Central memory CD8-positive, alpha-beta T cell (primary cell): ENCODE data around the gene IGF2R.
A peak's percentile ranks its signal among the peaks of the same experiment; 100 is the strongest.

Experiments
- ATAC-seq: fragments of 150-1000 bp; cut with Tn5 transposase; replicated peaks from 2 replicates; pipeline ENCODE4 v1.10.0; 2022; ENCODE audit warnings: mild to moderate bottlenecking, moderate FRiP score, moderate number of reproducible peaks; ENCODE audit not compliant: poor library complexity, severe bottlenecking; ENCODE audit errors: extremely low read depth
- DNase-seq, 2 donors: peaks; one replicate each; pipeline ENCODE4 v3.0.0; 2021; ENCODE audit warnings: low spot score in 2 of 2
- H3K27ac Mint-ChIP-seq: one replicate; pipeline ENCODE4 v1.8.0; 2022; ENCODE audit warnings: low read depth, mild to moderate bottlenecking, moderate library complexity, mixed read lengths
- H3K27me3 Mint-ChIP-seq: one replicate; pipeline ENCODE4 v1.8.0; 2022; ENCODE audit warnings: mixed read lengths
- H3K36me3 Mint-ChIP-seq: one replicate; pipeline ENCODE4 v1.8.0; 2022; ENCODE audit warnings: mild to moderate bottlenecking, moderate library complexity, mixed read lengths; ENCODE audit not compliant: insufficient read depth
- H3K4me1 Mint-ChIP-seq: one replicate; pipeline ENCODE4 v1.8.0; 2022; ENCODE audit warnings: mixed read lengths
- H3K4me3 Mint-ChIP-seq: one replicate; pipeline ENCODE4 v1.8.0; 2022; ENCODE audit warnings: mild to moderate bottlenecking, moderate library complexity, mixed read lengths
- H3K9me3 Mint-ChIP-seq: one replicate; pipeline ENCODE4 v1.8.0; 2022; ENCODE audit warnings: mixed read lengths

The IGF2R gene

GRCh38 chr6:159981071-159981402, 12.2 kb downstream of the IGF2R start:
- no peak for ATAC-seq

GRCh38 chr6:159981403-159982245, 12.7 kb downstream of the IGF2R start:
- Mint-ChIP-seq H3K27ac (peak overlapping the region; percentile 72), H3K4me1 (peaks cover 95% of the 10 kb centered on the region), H3K27me3 (no peaks in the 10 kb centered on the region), H3K4me3 (peak overlapping the region; percentile 76), H3K36me3 (no peaks in the 10 kb centered on the region), H3K9me3 (no peaks in the 10 kb centered on the region)
- peak in 1 of 2 donors; percentile 16 for DNase-seq
- peak; percentile 44 for ATAC-seq

More at GRCh38 chr6:159981071-159981402, 12.2 kb downstream of the IGF2R start:
- peak overlapping the region; percentile 72 for H3K27ac Mint-ChIP-seq
- no peaks in the 10 kb centered on the region for H3K27me3 Mint-ChIP-seq
- peak in 1 of 2 donors; percentile 9 for DNase-seq
- peak overlapping the region; percentile 76 for H3K4me3 Mint-ChIP-seq
- no peaks in the 10 kb centered on the region for H3K36me3 Mint-ChIP-seq
- peaks cover 92% of the 10 kb centered on the region for H3K4me1 Mint-ChIP-seq
- no peaks in the 10 kb centered on the region for H3K9me3 Mint-ChIP-seq

DNA sequence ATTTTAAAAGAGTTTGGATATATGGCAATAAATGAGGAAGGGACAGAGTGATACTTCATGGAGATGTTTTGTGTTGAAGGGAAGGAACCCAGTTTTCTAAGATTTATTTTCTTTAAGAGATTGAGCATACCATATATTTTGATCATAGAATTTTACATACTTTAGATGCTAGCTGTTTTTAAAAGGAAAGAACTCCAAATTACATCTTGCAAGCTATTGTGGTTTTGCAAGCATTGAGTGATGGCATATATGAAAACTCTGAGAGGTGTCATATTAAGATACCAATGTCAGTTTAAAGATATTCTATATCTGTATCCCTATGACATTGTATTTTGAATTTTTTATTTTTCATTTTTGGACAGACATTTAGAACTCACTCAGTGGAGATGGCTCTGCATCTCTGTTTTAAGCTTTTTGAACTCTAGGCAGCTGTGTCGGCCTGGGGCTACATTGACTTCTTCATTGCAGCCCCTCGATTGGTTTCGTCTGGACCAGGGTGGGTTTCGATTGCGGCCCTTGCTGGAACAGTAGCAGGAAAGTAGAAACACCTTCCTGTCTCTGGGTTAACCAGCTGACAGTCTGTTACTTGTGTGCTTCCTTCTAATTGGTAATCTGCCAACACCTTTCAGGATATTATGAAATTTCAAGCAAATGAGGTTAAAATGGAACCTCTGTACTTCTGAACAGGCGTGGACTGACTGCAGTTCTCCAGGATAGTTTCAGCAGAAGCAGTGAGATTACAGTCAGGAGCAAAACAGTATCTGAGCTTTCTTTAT, 14.0 kb downstream of the IGF2R start:
- no peaks in the 10 kb centered on the region for H3K36me3 Mint-ChIP-seq
- H3K4me3 Mint-ChIP-seq, result peak overlapping the region; percentile 76
- ATAC-seq (peak; percentile 20), DNase-seq (peak in 1 of 2 donors; percentile 9)
- no peaks in the 10 kb centered on the region for H3K9me3 Mint-ChIP-seq
- H3K4me1 Mint-ChIP-seq, result peaks cover 89% of the 10 kb centered on the region
- no peaks in the 10 kb centered on the region for H3K27me3 Mint-ChIP-seq
- peak overlapping the region; percentile 72 for H3K27ac Mint-ChIP-seq

DNA sequence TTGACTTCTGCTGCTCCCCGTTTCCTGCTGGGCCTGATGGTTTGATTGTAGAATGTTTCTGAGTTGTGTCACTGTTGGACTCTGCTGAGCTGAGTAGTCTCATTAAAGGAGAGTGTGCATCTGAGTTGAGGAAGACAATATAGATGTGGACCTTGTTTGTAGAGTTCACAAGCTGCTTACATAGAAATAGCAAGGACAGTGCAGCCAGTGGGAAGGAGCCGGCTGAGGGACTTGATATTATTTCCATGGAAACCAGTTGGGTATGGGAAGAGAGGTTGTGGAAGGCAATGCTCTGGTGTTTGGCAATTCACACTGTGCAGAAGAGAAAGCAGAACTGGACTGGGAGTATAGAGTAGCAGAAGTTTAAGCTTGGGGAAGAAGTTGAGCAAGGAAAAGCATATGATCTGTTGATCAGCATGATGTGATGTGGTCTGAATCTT, 14.8 kb downstream of the IGF2R start:
- H3K4me3 Mint-ChIP-seq, result peak overlapping the region; percentile 76
- H3K9me3 Mint-ChIP-seq, result no peaks in the 10 kb centered on the region
- no peak for ATAC-seq
- H3K4me1 Mint-ChIP-seq, result peaks cover 88% of the 10 kb centered on the region
- H3K36me3 Mint-ChIP-seq, result no peaks in the 10 kb centered on the region
- no peak for DNase-seq
- H3K27ac Mint-ChIP-seq, result peak overlapping the region; percentile 72
- no peaks in the 10 kb centered on the region for H3K27me3 Mint-ChIP-seq

DNA sequence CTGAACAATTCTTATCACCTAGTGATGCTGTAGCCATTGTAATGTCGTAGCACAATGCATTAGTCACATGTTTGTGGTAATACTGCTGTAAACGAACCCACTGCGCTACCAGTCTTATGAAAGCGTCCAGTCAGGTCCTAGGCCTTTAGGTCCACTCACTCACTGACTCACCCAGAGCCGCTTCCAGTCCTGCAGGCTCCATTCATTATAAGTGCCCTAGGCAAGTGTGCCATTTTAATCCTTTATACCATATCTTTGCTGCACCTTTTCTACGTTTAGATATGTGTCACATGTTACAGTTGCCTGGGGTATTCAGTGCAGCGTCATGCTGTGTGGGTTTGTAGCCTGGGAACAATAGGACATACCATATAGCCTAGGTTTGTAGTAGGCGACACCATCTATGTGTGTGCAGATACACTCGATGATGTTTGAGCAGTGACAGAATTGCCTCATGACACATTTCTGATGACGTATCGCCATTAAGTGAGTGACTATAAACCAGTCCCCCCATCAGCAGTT, 15.4 kb downstream of the IGF2R start:
- H3K27ac Mint-ChIP-seq, result no peak overlapping the region
- H3K4me1 Mint-ChIP-seq, result peaks cover 88% of the 10 kb centered on the region
- DNase-seq (no peak), ATAC-seq (no peak)
- H3K36me3 Mint-ChIP-seq, result no peaks in the 10 kb centered on the region
- no peaks in the 10 kb centered on the region for H3K27me3 Mint-ChIP-seq
- H3K4me3 Mint-ChIP-seq, result no peak overlapping the region
- H3K9me3 Mint-ChIP-seq, result no peaks in the 10 kb centered on the region

GRCh38 chr6:159985296-159985945, 16.5 kb downstream of the IGF2R start:
- Mint-ChIP-seq H3K36me3 (no peaks in the 10 kb centered on the region), H3K27ac (no peak overlapping the region), H3K27me3 (no peaks in the 10 kb centered on the region), H3K4me3 (no peak overlapping the region), H3K4me1 (peaks cover 86% of the 10 kb centered on the region), H3K9me3 (no peaks in the 10 kb centered on the region)
- peak in 1 of 2 donors; percentile 3 for DNase-seq
- ATAC-seq, result no peak

DNA sequence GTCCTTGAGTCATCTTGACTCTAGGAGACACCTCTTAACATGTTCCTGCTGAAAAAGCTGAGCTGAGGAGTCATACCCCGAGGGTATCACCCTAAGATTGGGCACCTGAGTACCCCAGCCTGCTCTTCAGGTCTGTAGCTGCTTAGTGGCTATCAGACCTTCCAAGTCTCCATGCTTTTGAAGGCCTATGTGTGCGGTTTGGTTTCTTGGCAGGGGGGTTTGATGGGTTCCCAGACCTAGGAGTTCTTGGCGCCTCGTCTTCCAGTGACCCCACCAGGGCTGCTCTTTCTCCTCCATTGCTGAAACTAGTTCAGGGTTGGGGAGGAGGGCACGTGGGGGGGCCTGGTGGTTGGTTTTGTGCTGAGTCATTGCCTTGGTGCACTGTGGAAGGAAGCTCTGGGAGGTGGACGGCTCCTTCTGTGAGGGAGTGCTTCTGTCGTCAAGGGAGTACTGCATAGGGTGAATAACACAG, 20.1 kb downstream of the IGF2R start:
- H3K27me3 Mint-ChIP-seq, result no peaks in the 10 kb centered on the region
- no peak overlapping the region for H3K27ac Mint-ChIP-seq
- ATAC-seq (no peak), DNase-seq (no peak)
- peaks cover 77% of the 10 kb centered on the region for H3K4me1 Mint-ChIP-seq
- peaks cover 5% of the 10 kb centered on the region for H3K36me3 Mint-ChIP-seq
- H3K9me3 Mint-ChIP-seq, result no peaks in the 10 kb centered on the region
- no peak overlapping the region for H3K4me3 Mint-ChIP-seq

- Mint-ChIP-seq H3K4me3 (no peak overlapping the region), H3K27ac (peak overlapping the region; percentile 49), H3K4me1 (peaks cover 80% of the 10 kb centered on the region), H3K9me3 (no peaks in the 10 kb centered on the region), H3K27me3 (no peaks in the 10 kb centered on the region), H3K36me3 (peaks cover 8% of the 10 kb centered on the region)
- DNase-seq (no peak), ATAC-seq (peak; percentile 40)
These were observed 20.9 kb downstream of the IGF2R start for GRCh38 chr6:159989492-159990480.

- no peak overlapping the region for H3K4me3 Mint-ChIP-seq
- H3K27me3 Mint-ChIP-seq, result no peaks in the 10 kb centered on the region
- ATAC-seq (no peak), DNase-seq (no peak)
- H3K27ac Mint-ChIP-seq, result no peak overlapping the region
- peaks cover 12% of the 10 kb centered on the region for H3K36me3 Mint-ChIP-seq
- H3K9me3 Mint-ChIP-seq, result no peaks in the 10 kb centered on the region
- peaks cover 84% of the 10 kb centered on the region for H3K4me1 Mint-ChIP-seq
These were observed 23.5 kb downstream of the IGF2R start for GRCh38 chr6:159992366-159992765.

GRCh38 chr6:159995405-159995804, 26.5 kb downstream of the IGF2R start:
- H3K27ac Mint-ChIP-seq, result no peak overlapping the region
- ATAC-seq, result no peak
- no peak for DNase-seq
- H3K4me1 Mint-ChIP-seq, result peaks cover 85% of the 10 kb centered on the region
- H3K36me3 Mint-ChIP-seq, result peaks cover 19% of the 10 kb centered on the region
- no peak overlapping the region for H3K4me3 Mint-ChIP-seq
- no peaks in the 10 kb centered on the region for H3K9me3 Mint-ChIP-seq
- H3K27me3 Mint-ChIP-seq, result no peaks in the 10 kb centered on the region

- Mint-ChIP-seq H3K4me3 (no peak overlapping the region), H3K9me3 (no peaks in the 10 kb centered on the region), H3K4me1 (peaks cover 86% of the 10 kb centered on the region), H3K27ac (no peak overlapping the region), H3K36me3 (peaks cover 19% of the 10 kb centered on the region), H3K27me3 (no peaks in the 10 kb centered on the region)
- ATAC-seq, result no peak
- DNase-seq, result no peak
These were observed 27.3 kb downstream of the IGF2R start for GRCh38 chr6:159996087-159996622.
